IMR-90 (cell line): ENCODE results near the gene BTD. TPM values are rescaled to one million over a fixed set of nuclear protein-coding genes. Genes with fewer than 3 reads are reported as not detected.

Source experiments
- ATAC-seq: fragments of 200-7000 bp; cut with Tn5 transposase; 2 replicates; pipeline ENCODE4 v1.9.1; 2020; ENCODE audit warnings: low read depth, mild to moderate bottlenecking, moderate library complexity
- BruUV-seq: library from RNA; stranded (reverse); fragments of 400-500 nt; replicated peaks from 2 replicates; lab custom pipeline; 2021; lab: Mats Ljungman, UMichigan
- CTCF ChIA-PET: fragments of 300-600 bp; formaldehyde crosslinking; extraction: SDS; loops from one replicate; lab custom pipeline; 2021; ENCODE audit warnings: antibody characterized with exemption; lab: Yijun Ruan, JAX
- POLR2A ChIA-PET: fragments of 300-600 bp; sonication (Branson Sonifier 250); formaldehyde crosslinking; loops from one replicate; lab custom pipeline; 2022; ENCODE audit warnings: antibody characterized with exemption; ENCODE audit not compliant: unreplicated experiment; lab: Charles Lee
- DNase-seq: peaks from one replicate; pipeline ENCODE4 v3.0.0; 2013
- H2AFZ ChIP-seq: replicated peaks from 2 replicates; pipeline ENCODE3; 2013; ENCODE audit warnings: low read length, mild to moderate bottlenecking; ENCODE audit not compliant: poor library complexity
- H2AK5ac ChIP-seq: 2 replicates; pipeline ENCODE4 v1.6.1; 2013; ENCODE audit warnings: low read depth, low read length, inconsistent platforms
- H2AK9ac ChIP-seq: replicated peaks from 2 replicates; pipeline ENCODE3; 2013; ENCODE audit warnings: mild to moderate bottlenecking, low read depth, low read length, moderate library complexity; ENCODE audit not compliant: poor library complexity
- H2BK120ac ChIP-seq: 2 replicates; pipeline ENCODE4 v1.6.1; 2013; ENCODE audit warnings: low read depth, low read length, inconsistent platforms
- H2BK15ac ChIP-seq: 3 replicates; pipeline ENCODE4 v1.6.1; 2013; ENCODE audit warnings: low read depth, low read length, inconsistent platforms
- H2BK20ac ChIP-seq: 2 replicates; pipeline ENCODE4 v1.6.1; 2013; ENCODE audit warnings: low read depth, mild to moderate bottlenecking, inconsistent platforms, low read length, moderate library complexity
- H2BK5ac ChIP-seq: 2 replicates; pipeline ENCODE4 v1.6.1; 2013; ENCODE audit warnings: mild to moderate bottlenecking, low read depth, low read length, inconsistent platforms; ENCODE audit not compliant: poor library complexity, severe bottlenecking
- H3K14ac ChIP-seq: replicated peaks from 2 replicates; pipeline ENCODE4 v1.6.1; 2013; ENCODE audit warnings: low read depth, low read length, inconsistent platforms
- H3K18ac ChIP-seq: 2 replicates; pipeline ENCODE4 v1.6.1; 2013; ENCODE audit warnings: low read depth, low read length, control low read depth
- H3K23ac ChIP-seq: 2 replicates; pipeline ENCODE4 v1.6.1; 2013; ENCODE audit warnings: low read depth, low read length, inconsistent platforms
- H3K27ac ChIP-seq: 2 replicates; pipeline ENCODE4 v1.5.1; 2013; ENCODE audit warnings: mild to moderate bottlenecking, control low read depth, low read length; ENCODE audit not compliant: insufficient read depth
- H3K27me3 ChIP-seq: 2 replicates; pipeline ENCODE4 v1.6.1; 2013; ENCODE audit warnings: low read length; ENCODE audit not compliant: control insufficient read depth, insufficient read depth
- H3K36me3 ChIP-seq: 2 replicates; pipeline ENCODE4 v1.6.1; 2013; ENCODE audit warnings: low read length, mixed read lengths; ENCODE audit not compliant: control insufficient read depth, insufficient read depth
- H3K4ac ChIP-seq: 2 replicates; pipeline ENCODE4 v1.6.1; 2013; ENCODE audit warnings: low read depth, low read length, inconsistent platforms
- H3K4me1 ChIP-seq: 2 replicates; pipeline ENCODE4 v1.6.1; 2013; ENCODE audit warnings: low read length, mixed read lengths; ENCODE audit not compliant: control insufficient read depth, insufficient read depth
- H3K4me2 ChIP-seq: 2 replicates; pipeline ENCODE4 v1.6.1; 2013; ENCODE audit warnings: low read depth, mild to moderate bottlenecking, control low read depth, low read length, moderate library complexity
- H3K4me3 ChIP-seq: 2 replicates; pipeline ENCODE4 v1.5.1; 2013; ENCODE audit warnings: low read depth, mild to moderate bottlenecking, control low read depth, low read length, moderate library complexity; ENCODE audit not compliant: insufficient read depth
- H3K56ac ChIP-seq: 2 replicates; pipeline ENCODE4 v1.6.1; 2013; ENCODE audit warnings: low read length, inconsistent platforms; ENCODE audit not compliant: insufficient read depth; ENCODE audit errors: extremely low read depth
- H3K79me1 ChIP-seq, 2 experiments: 2 replicates each; pipeline ENCODE4 v1.6.1; 2013; ENCODE audit warnings: low read length in 2 of 2, inconsistent platforms in 1 of 2, low read depth in 1 of 2
- H3K9ac ChIP-seq: 2 replicates; pipeline ENCODE4 v1.6.1; 2013; ENCODE audit warnings: low read depth, low read length, control low read depth
- H3K9me1 ChIP-seq: 2 replicates; pipeline ENCODE4 v1.6.1; 2013; ENCODE audit warnings: low read length, inconsistent platforms; ENCODE audit not compliant: insufficient read depth
- H3K9me3 ChIP-seq: 2 replicates; pipeline ENCODE4 v1.6.1; 2013; ENCODE audit warnings: low read length; ENCODE audit not compliant: control insufficient read depth, insufficient read depth
- H4K20me1 ChIP-seq: 2 replicates; pipeline ENCODE4 v1.6.1; 2013; ENCODE audit warnings: low read length, inconsistent platforms; ENCODE audit not compliant: insufficient read depth
- H4K5ac ChIP-seq: 2 replicates; pipeline ENCODE4 v1.6.1; 2013; ENCODE audit warnings: mild to moderate bottlenecking, low read depth, low read length, control low read depth
- H4K8ac ChIP-seq, 2 experiments: 2 replicates each; pipeline ENCODE4 v1.6.1; 2013; ENCODE audit warnings: low read depth in 2 of 2, low read length in 2 of 2, control low read depth in 1 of 2, inconsistent platforms in 1 of 2
- H4K91ac ChIP-seq: 2 replicates; pipeline ENCODE4 v1.6.1; 2013; ENCODE audit warnings: low read depth, low read length, inconsistent platforms; ENCODE audit not compliant: insufficient read depth
- BHLHE40 ChIP-seq: fragments of 150-350 bp; IDR thresholded peaks from 2 replicates; pipeline ENCODE4 v1.6.1; 2016; ENCODE audit warnings: mild to moderate bottlenecking, low read depth, low read length
- CEBPB ChIP-seq: IDR thresholded peaks from 2 replicates; pipeline ENCODE4 v1.6.1; 2012; ENCODE audit warnings: low read depth, low read length, improper control_type of control experiment
- FOS ChIP-seq: fragments of 150-350 bp; IDR thresholded peaks from 2 replicates; pipeline ENCODE4 v1.6.1; 2016; ENCODE audit warnings: low read depth, low read length
- MAZ ChIP-seq: IDR thresholded peaks from 2 replicates; pipeline ENCODE4 v1.6.1; 2012; ENCODE audit warnings: low read depth, mild to moderate bottlenecking, low read length, improper control_type of control experiment, moderate library complexity, borderline replicate concordance
- RCOR1 ChIP-seq: IDR thresholded peaks from 2 replicates; pipeline ENCODE4 v1.6.1; 2012; ENCODE audit warnings: mild to moderate bottlenecking, low read length, improper control_type of control experiment; ENCODE audit not compliant: insufficient replicate concordance
- RFX5 ChIP-seq: IDR thresholded peaks from 2 replicates; pipeline ENCODE4 v1.8.0; 2012; ENCODE audit warnings: low read depth, mild to moderate bottlenecking, low read length, moderate library complexity
- SMC3 ChIP-seq: fragments of 150-350 bp; IDR thresholded peaks from 2 replicates; pipeline ENCODE4 v1.6.1; 2016; ENCODE audit warnings: low read depth, mild to moderate bottlenecking, antibody characterized with exemption, low read length, moderate library complexity
- WGBS, 2 experiments: methylation state at CpG; one replicate each; pipeline versions ENCODE4 v1.1.5 to v1.1.7; 2013; ENCODE audit warnings: missing lambda C conversion rate in 2 of 2; ENCODE audit not compliant: insufficient read length in 1 of 2; ENCODE audit errors: extremely low coverage in 2 of 2; 5-methylcytosine and 5-hydroxymethylcytosine counted together
- dilution Hi-C: fragments of 300-500 bp; cut with HindIII; formaldehyde crosslinking; loops from one replicate; pipeline ENCODE4 v1.14.3; 2018; ENCODE audit warnings: low sequenced_read_pairs; ENCODE audit not compliant: unreplicated experiment
- in situ Hi-C: fragments of 300-500 bp; cut with MboI; formaldehyde crosslinking; loops from 3 replicates; pipeline ENCODE4 v1.14.3; 2019; ENCODE audit warnings: low sequenced_read_pairs, inconsistent platforms, mixed read lengths
- intact Hi-C: fragments of 100-400 bp; cut with micrococcal nuclease; formaldehyde crosslinking; loops from 2 replicates; pipeline ENCODE4 v1.10.0; 2022
- polyA plus RNA-seq, 3 experiments: library from polyadenylated mRNA; depleted of rRNA; stranded (reverse); fragments of >200 nt; gene quantifications; 2 replicates each; pipeline ENCODE4 v1.2.3, GENCODE V29; 2012; ENCODE audit warnings: low replicate concordance in 1 of 3
- total RNA-seq: library from RNA; depleted of rRNA; stranded (reverse); fragments of >200 nt; gene quantifications from 2 replicates; pipeline ENCODE4 v1.2.3, GENCODE V29; 2012
- TF ChIP-seq, protein P1 (sequence below): conservative IDR thresholded peaks from 2 replicates; pipeline ENCODE4 v1.5.1; 2012; ENCODE audit warnings: mild to moderate bottlenecking, low read depth, low read length, improper control_type of control experiment

Gene BTD
- total and polyA plus RNA-seq, 2 of the 4 experiments (the other 2 are of a cell fraction): 14.8 to 21.1 TPM

GRCh38 chr3:15645740-15646501 is 44.4 kb downstream of the BTD start:
- in situ Hi-C loops: loop anchor here (10.0 to 25.0 kb wide), 3 partner anchors 159 to 591 kb away; no protein-coding TSS in a partner anchor
- Histone ChIP-seq H2BK20ac (peak overlapping the region; percentile 99), H4K5ac (peak overlapping the region; percentile 86), H3K56ac (peak overlapping the region; percentile 94), H3K4me1 (peaks cover 22% of the 10 kb centered on the region), H2AFZ (no peak overlapping the region), H2AK9ac (peak overlapping the region; percentile 0), H2BK120ac (peak overlapping the region; percentile 99), H4K8ac (peak overlapping the region; percentile 97), H3K27ac (peak overlapping the region; percentile 95), H3K4me3 (no peak overlapping the region), H2AK5ac (0 out of 2 replicates have a peak overlapping the region, but pooled peaks have one; percentile 26), H2BK15ac (peak overlapping the region; percentile 99), H3K9ac (0 out of 2 replicates have a peak overlapping the region, but pooled peaks have one; percentile 17), H2BK5ac (peak overlapping the region; percentile 97), H3K4ac (peak overlapping the region; percentile 99), H4K20me1 (0 out of 2 replicates have a peak, but pooled peaks cover 3% of the 10 kb centered on the region), H3K36me3 (no peaks in the 10 kb centered on the region), H4K91ac (peak overlapping the region; percentile 95), H3K14ac (peak overlapping the region; percentile 99), H3K18ac (peak overlapping the region; percentile 96), H3K79me1 (peaks cover 5 to 23% of the 10 kb centered on the region in 2 experiments), H3K9me1 (peaks cover 32% of the 10 kb centered on the region), H3K23ac (peak overlapping the region; percentile 98; the same call in 1 of the 2 replicates), H3K9me3 (no peaks in the 10 kb centered on the region), H3K27me3 (no peaks in the 10 kb centered on the region), H3K4me2 (peak overlapping the region; percentile 66)
- ChIA-PET POLR2A (interaction anchor here (1.0 kb wide), 1 partner anchor 152 kb away, joined by 3 read pairs; the partner anchor contains the start of gene ANKRD28), CTCF (interaction anchor here (0.6 to 1.3 kb wide), 2 partner anchors 11 to 142 kb away, joined by 3 to 6 read pairs; no protein-coding TSS in a partner anchor)
- WGBS, 2 experiments: 17% methylated on average over 7 of the region's 18 CpGs; no CpG with 5 or more reads in 1 of the 2 experiments
- DNase-seq (peak; percentile 94), ATAC-seq (peak; percentile 63)
- intact Hi-C loops: loop anchor here (1.0 kb wide), 1 partner anchor 45 kb away; the partner anchor contains the start of genes BTD and HACL1
- TF ChIP-seq CEBPB (peak; percentile 68), SMC3 (no peak), RCOR1 (no peak), FOS (peak; percentile 57), MAZ (peak; percentile 26; the same call in 1 of the 2 replicates), BHLHE40 (no peak), RFX5 (no peak)
- TF ChIP-seq, protein P1, sequence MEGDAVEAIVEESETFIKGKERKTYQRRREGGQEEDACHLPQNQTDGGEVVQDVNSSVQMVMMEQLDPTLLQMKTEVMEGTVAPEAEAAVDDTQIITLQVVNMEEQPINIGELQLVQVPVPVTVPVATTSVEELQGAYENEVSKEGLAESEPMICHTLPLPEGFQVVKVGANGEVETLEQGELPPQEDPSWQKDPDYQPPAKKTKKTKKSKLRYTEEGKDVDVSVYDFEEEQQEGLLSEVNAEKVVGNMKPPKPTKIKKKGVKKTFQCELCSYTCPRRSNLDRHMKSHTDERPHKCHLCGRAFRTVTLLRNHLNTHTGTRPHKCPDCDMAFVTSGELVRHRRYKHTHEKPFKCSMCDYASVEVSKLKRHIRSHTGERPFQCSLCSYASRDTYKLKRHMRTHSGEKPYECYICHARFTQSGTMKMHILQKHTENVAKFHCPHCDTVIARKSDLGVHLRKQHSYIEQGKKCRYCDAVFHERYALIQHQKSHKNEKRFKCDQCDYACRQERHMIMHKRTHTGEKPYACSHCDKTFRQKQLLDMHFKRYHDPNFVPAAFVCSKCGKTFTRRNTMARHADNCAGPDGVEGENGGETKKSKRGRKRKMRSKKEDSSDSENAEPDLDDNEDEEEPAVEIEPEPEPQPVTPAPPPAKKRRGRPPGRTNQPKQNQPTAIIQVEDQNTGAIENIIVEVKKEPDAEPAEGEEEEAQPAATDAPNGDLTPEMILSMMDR: no peak
- dilution Hi-C loops: no loop called here
- BruUV-seq: no TSS peak
